RKO (cell line): Measurements from ENCODE around the gene ARG2.

Experiments used
- DNase-seq: peaks from one replicate; pipeline ENCODE4 v3.0.0-alpha.2; 2016; ENCODE audit warnings: low spot score

ARG2 gene

DNA sequence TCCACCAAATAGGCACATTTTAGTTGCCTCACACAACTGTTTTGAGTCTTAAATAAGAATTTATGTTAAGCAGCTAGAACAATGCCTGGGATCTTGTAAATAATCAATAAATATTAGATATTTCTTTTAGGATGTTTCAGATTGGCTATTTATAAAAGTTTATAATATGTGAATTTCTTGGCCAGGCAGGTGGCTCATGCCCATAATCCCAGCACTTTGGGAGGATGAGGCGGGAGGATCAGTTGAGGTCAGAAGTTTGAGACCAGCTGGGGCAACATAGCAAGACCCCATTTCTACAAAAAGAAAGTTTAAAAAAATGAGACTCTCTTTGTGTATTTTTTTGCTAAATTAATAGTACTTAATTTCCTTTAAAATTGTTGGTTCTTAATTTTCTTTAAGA lies 21.8 kb downstream of the ARG2 start:
- no peak for DNase-seq

DNA sequence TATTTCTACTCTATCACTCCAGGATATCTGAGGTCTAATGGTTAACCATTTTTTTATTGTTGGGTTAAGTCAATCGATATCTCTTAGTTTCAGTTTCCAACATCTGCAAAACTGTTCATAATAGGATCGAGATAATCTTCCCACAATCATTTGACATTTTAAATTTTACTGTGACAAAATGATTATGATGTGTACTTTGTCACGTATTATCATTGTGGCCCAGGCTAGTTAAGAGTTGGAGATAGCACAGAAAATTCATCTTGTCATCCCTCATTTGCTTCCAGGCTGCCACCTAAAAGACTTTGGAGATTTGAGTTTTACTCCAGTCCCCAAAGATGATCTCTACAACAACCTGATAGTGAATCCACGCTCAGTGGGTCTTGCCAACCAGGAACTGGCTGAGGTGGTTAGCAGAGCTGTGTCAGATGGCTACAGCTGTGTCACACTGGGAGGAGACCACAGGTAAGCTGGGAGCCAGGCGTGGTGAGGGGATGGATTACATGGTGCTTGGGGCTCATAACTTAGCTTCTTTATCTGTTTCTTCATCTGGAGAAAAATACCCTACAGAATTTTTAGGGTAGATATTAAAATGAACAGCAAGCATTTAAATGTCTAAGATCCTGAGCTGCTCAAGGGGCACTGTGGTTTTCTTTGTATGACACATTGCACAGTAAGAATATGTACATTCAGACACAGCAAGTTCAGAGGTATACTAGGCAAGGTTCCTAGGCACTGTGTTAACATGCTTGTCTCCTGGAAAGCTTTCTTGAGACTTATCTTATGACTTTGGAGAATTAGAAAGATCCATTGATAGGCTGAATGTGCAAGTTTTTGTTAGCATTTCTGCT lies 22.4 kb downstream of the ARG2 start:
- DNase-seq, result no peak

DNA sequence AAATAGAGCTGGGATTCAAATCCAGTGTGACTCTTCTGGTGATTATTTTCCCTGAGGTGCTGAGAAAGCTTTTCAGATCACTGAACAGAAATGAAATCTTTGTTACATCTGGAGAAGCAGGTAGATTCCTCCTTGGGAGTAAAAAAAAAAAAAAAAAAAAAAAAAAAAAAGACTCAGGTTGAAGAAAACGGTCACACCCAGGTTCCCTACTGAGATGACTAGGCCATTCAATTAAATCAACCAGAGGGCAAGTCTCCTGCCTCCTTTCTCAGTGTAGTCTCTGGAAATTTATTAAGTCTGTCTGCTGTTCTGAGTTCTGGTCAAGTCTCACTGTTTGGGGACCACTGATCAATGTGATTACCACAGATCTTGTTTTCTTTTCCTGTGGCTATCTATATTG lies 24.0 kb downstream of the ARG2 start:
- DNase-seq, result no peak

DNA sequence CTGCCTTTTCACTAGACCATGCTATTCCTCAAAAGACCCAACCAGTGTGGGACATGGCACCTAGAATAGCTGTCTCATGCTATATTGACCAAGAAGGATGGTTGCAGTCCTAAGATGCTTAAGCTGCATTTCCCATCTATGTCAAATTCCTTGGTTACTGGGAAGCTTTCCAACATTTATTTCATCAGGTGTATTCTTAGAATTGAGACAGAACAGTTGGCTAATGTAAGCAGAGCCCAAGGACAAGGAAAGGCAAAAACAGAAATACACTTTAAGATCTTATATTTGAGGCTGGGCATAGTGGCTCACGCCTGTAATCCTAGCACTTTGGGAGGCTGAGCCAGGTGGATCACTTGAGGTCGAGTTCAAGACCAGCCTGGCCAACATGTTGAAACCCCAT lies 24.7 kb downstream of the ARG2 start:
- DNase-seq, result no peak

DNA sequence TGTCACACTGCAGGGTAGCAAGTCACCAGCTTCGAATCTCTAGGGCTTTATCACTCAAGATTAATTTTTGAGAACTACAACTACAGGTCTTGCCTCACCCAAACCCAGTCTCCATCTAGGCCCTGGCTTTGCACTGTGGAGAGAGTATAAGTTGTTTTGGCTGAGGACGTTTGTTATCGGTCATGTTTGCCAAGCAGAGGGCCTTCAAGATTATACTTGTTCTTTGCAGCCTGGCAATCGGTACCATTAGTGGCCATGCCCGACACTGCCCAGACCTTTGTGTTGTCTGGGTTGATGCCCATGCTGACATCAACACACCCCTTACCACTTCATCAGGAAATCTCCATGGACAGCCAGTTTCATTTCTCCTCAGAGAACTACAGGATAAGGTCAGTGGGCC lies 25.7 kb downstream of the ARG2 start:
- DNase-seq, result no peak

DNA sequence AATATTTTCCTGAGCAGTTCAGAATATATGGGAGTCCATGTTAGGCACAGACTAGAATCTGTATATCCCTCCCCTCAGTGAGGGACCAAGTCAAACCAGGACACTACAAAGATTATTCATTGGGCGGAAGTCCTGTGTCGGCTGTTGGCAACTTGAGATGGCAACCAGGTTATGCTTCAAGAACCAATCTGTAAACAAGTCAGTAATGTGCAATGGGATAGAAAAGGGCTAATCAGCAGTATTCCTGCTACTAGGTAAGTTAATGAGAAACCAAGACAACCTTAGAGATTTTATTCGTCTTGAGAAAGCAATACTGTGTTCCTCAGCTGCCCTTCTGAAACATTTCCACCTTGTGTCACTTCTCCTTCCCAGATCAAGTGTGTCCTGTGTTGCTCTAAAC lies 26.4 kb downstream of the ARG2 start:
- no peak for DNase-seq

DNA sequence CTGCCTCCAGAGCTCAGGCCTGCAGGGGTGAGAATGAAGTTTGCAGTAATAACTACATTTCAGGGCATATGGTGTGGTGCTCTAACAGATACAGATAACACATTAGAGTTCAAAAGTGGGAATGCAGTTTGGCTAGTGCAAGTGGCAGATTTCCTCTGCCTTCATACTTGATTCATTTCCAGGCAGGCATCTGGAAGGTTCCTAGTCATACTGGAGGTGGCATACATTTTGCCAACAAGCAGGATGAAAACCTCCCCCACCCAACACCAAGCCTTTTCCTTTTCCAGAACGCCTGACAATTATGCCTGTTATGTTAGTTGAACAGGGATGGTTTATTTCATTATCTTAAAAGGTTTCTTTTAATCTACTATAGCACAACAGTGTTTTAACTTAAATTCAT lies 30.4 kb downstream of the ARG2 start:
- no peak for DNase-seq

DNA sequence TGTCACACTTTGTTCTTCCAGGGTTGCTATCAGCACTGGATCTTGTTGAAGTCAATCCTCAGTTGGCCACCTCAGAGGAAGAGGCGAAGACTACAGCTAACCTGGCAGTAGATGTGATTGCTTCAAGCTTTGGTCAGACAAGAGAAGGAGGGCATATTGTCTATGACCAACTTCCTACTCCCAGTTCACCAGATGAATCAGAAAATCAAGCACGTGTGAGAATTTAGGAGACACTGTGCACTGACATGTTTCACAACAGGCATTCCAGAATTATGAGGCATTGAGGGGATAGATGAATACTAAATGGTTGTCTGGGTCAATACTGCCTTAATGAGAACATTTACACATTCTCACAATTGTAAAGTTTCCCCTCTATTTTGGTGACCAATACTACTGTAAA lies 31.0 kb downstream of the ARG2 start:
- peak; percentile 46 for DNase-seq

DNA sequence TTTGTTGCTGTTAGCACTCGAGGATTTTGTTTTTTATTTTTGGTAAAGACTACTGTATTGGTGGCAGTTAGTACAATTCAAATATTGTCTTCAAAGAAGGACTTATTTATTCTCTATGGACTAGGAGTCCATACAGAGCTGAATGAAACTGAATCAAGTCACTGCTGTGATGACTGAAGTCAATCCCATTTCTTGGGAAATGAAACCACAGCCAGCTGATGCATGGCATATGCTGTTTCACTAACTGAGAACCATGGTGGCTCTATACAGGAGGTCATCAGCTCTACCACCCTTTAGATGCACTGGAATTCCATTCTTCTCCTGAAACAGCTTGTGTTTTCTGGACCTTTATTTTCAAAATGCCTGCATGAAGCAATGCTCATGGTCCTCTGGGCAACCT lies 32.5 kb downstream of the ARG2 start:
- no peak for DNase-seq

DNA sequence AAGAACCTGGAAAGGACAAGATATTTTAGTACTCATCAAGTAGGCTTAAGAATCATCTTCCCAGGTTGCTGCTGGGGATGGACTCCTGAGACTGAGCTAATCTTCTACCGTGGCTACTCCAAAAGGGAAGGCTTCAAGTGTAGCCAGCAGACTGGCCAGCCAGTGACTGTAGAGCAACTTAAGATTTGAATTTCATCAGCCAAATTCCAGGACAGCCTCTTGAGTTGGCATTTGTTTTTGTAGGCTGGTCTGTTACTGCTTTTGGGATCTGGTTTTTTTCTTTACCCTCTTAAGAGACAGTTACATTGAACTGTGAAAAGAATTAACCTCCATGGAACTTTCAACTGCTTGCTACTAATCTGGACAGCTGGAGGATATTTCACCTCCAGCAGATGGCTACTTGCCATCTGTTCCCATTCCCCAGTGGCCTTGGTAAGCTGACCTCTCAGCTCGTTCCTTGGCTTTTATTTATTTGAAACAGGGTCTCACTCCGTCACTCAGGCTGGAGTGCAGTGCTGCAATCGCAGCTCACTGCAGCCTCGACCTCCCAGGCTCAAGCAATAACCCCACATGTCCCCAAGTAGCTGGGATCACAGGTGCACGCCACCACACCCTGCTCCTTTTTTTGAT lies 34.0 kb downstream of the ARG2 start:
- DNase-seq, result no peak

DNA sequence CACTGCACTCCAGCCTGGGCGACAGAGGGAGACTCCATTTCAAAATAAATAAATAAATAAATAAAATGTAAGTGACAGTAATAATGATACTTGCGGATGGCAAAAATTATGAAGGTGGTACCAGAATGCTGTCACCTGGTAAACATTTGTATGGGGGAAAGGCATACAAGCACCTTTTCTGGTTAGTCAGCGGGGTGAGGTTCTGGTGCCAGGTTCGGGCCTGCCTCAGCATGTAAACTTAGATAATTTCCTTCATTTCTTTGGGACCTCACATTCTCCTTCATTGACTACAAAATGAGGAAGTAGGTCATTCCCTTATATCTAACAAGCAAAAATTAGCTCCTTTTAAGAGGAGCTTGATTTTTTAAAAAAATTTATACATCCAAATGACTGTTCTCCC lies 43.9 kb downstream of the ARG2 start:
- no peak for DNase-seq

DNA sequence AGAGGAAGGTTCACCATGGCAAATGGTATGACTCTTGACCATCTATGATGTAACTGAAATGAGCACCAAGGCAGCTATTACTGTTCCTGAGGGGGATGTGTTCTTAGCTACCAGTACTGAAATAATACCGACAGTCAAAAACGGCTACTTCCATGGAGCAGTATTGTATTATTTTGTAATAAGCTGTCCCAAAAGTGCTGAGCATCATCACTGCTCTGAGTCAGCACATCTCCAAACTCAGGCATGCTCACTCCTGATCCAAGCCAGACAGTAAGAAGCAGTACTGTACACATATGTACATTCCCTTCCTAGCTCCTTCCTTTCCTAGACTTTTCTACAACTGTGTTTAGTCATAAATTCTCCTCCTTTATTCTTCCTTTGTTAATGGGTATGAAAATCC lies 46.1 kb downstream of the ARG2 start:
- no peak for DNase-seq

DNA sequence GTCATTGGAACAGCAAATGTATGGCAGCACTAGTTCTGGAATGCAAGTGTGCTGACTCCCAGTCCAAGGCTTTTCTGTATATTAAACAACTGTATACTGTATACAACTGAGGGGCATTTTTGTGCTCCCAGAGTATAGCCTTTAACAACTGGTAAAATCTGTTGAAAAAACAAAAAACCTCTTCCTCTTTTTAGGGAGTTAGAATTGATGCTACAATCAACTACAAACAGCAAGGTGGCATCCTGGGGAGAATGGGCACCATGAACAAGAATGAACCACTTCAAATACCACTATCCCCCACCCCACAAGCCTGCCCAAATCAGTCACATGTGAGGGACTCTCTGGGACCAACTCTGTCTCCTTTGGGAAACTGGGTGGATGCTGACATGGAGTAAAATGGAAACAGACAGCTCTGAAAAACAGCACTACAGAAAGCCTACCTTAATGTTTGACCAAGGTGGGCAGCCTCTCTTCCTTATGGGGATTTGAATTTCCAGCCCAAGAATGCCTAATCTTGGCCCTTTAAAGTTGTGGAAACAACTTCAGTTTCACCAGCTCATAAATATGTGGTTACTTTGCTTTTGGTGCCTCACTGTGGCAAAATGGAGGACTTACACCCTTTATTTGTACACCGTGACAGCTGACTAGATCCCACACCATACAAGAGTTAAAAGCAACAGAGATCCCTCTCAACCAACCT lies 47.2 kb downstream of the ARG2 start:
- DNase-seq, result peak; percentile 66

DNA sequence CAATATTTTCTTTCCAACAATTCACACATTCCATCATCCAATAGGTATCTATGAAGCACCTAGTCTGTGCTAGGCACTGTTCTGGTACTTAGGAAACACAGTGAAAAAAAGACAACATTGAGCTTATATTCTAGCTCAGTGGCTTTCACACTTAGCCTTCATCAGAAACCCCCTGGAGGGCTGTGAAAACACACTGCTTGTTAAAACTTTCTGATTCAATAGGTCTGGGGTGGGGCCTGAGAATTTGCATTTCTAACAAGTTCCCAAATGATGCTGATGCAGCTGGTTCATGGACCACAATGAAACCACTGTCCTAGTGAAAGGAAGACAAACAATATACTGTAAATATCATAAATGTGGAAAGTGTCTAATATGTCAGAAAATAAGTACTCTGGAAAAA lies 48.8 kb downstream of the ARG2 start:
- no peak for DNase-seq

DNA sequence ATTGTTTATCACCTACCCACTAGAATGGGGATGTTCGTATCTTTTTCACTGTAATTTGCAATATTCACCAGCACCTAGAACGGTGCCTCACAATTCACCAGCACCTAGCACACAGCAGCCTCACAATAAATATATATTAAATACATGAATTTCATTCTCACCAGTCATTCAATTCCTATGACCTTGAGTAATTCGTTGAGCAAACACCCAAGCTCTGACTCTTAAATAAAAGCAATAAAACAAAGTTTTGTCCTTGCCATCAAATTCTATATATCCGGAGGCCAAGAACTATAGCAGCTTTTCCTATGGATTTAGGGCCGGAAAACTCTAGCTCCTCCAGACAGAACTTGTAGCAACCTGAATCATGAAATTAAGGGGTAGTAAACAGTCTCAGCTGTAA lies 53.7 kb downstream of the ARG2 start:
- peak; percentile 72 for DNase-seq

DNA sequence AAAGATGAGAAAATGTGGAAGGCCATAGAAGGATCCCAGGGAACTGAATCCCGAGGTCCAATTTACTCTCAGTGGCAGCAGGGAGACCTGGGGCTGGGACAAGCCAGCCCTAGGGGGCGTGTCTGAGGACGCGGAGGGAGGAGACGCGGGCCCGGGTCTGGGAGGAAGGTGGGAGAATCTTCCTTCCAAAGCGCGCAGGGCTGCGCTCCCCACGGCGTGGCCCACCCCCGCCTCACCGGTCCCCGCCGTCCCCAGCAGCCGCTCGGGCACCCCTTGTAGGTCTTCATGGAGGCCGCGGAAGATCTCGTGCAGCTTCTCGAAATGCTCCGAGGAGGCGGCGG lies 54.4 kb downstream of the ARG2 start:
- DNase-seq, result peak; percentile 76

DNA sequence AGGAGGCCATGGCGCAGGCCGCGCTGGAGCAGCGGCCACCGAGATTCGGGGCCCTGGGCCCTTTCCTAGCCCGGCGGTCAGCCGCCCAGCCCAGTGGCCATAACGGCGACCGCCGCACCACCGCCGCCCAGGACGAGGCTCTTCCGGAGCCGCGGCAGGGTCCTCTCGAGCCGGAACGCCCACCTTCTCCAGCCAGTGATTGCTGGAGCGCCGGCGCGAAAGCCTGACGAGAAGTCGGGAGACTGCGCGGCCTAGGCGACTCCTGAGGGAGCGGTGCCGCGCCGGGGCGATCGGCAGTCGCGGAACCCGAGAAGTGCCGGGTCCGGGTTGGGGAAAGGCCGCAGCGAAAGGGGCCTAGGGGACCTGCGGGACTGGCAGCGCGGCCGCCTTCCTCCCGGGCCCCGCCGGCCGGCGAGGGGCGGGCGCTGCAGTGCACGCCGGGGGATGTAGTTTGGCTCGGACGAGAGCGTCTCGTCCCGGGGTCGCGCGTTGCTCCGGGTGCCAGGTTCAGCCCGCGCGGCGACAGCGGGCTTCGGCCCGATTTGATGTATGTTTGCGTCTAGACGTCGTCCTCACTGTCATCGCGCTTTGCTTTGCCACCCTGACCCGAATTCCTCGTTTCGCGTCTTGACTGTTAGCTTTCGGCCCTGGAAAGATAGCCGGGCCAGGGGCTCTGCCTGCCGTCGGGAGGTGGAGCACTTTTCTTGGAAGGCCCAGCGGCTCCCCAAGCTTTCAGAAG lies 54.9 kb downstream of the ARG2 start, which contains the start of gene VTI1B:
TSS of gene VTI1B (minus strand) at position 153 of the 739 bp plus-strand sequence. CDS start at position 10, 143 bp downstream.
- peak; percentile 81 for DNase-seq

DNA sequence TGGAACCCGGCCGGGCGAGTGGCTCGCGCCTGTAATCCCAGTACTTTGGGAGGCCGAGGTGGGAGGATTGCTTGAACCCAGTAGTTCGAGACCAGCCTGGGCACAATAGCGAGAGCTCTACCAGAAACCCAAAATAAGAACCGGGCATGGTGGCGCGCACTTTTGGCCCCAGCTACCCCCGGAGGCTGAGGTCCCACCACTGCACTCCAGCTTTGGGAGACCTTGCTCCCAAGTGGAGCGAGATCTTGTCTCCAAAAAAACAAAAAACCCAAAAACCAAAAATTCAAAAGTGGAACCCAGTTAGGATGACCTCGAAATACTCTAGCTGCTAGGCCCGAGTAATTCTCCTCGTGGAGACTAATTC lies 55.5 kb downstream of the ARG2 start:
- DNase-seq, result no peak

DNA sequence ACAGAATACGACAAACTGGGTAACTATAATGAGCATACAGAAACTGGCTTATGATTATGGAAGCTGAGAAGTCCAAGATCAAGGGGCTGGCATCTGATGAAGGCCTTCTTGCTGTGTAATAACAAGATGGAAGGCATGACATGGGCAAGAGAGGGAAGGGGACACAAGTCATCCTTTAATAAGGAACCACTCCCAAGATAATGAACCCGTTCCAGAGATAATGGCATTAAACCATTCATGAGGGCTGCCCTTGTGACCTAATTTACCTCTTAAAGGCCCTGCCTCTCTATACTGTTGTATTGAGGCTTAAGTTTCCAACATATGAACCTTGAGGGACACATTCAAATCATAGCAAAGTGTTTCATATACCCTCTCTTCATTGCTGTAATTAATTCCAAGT lies 59.3 kb downstream of the ARG2 start:
- no peak for DNase-seq

DNA sequence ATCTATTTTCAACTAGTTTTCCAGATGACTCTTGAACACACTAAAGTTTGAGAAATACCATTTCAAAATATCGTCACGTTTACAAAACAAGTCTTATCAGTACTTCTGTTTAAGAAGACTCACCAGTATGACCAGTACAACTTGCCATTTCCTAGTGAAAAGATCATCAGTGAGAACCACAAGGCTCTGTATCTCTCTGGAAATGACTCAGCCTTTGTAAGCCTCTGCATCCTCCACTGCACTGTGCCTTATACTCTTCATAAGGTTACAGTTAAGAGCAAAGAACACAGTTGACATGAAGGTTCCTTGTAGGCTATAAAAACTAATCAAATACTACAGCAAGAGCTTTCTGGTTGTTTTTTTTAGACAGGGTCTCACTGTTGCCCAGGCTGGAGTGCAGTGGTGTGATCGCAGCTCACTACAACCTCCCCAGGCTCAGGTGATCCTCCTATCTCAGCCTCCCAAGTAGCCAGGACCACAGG lies 60.4 kb downstream of the ARG2 start:
- DNase-seq, result peak; percentile 96

DNA sequence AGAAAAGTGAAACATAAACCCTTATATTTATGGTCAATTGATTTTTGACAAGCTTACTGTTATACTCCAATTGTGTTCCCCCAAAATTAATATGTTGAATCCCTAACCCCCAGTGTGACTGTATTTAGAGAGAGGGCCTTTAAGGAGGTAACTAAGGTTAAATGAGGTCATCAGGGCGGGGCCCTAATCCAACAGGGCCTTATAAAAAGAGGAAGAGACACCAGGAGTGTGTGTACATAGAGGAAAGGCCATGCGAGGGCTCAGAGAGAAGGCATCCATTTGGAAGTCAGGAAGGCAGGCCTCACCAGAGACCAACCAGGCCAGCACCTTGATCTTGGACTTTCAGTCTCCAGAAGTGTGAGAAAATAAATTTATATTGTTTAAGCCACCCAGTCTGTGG lies 61.2 kb downstream of the ARG2 start:
- DNase-seq, result no peak

DNA sequence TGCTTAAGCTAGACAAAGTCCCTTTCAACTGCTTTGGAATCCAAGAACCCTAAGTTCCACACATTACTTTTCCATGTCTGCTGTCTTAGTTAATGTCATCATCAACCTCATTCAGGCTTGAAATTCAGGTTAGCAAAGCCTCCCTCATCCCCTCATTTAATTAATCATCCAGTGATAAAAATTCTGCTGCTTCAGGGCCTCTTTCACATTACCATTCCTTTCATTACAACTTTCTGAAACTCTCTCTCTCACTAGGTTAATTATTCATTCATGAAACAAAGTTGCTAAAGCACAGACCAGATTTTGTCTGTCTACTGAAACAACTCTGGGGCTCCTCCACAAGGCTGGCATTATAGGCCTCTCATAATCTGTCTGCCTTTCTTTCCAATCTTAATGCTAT lies 64.1 kb downstream of the ARG2 start:
- DNase-seq, result no peak

DNA sequence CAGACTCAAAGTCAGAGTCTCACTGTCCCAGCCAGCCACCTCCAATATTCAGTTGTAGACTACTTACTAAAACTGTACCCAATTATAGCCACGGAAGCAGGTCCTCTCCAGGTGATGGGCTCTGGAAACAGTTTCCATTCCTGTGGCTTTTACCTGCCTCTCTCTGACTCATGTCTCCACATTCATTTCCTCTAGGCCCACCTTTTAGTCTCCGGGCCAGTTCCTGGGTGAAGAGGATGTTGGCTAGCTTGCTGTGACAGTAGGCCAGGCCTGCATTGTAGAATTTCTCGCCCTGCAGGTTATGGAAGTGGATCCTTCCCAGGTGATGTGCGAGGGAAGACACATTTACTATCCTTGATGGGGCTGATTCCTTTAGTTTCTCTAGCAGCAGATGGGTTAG lies 70.3 kb downstream of the ARG2 start:
- DNase-seq, result no peak
